Measurements from ENCODE around the gene TMEM87B. TPM values are rescaled to one million over a fixed set of nuclear protein-coding genes. Genes with fewer than 3 reads are reported as not detected.
"Not testable (repeated sequence)": the region's sequence is repeated elsewhere in the genome, so short reads cannot be mapped to it uniquely, and the experiment has no call there.

TMEM87B gene
- total RNA-seq, 1 experiment from 2014 or later: 21.8 TPM

- no TSS peak for BruUV-seq (replicated peaks)
- H3K4me3 ChIP-seq (ENCODE audit: low read depth, low read length, poor library complexity, severe bottlenecking): no peak overlapping the region
- CTCF ChIA-PET: no interaction called here
- H3K36me3 ChIP-seq (ENCODE audit: insufficient read depth, low read length, poor library complexity, severe bottlenecking): no peaks in the 10 kb centered on the region
- no peaks in the 10 kb centered on the region for H3K27me3 ChIP-seq (replicated peaks; ENCODE audit: insufficient read depth, low read depth, low read length, poor library complexity)
- POLR2A ChIA-PET (ENCODE audit: low non-redundant PET): no interaction called here
- peaks cover 6% of the 10 kb centered on the region for H3K9me3 ChIP-seq (ENCODE audit: low read depth, low read length, poor library complexity, severe bottlenecking)
- no peak for DNase-seq (ENCODE audit: low spot score)
- TF ChIP-seq EZH2 (IDR thresholded peaks at IDR 0.05; ENCODE audit: borderline replicate concordance, low read depth, low read length, poor library complexity, severe bottlenecking) (no peak), CTCF (conservative IDR thresholded peaks at IDR 0.05; ENCODE audit: low read depth, low read length) (no peak)
- H3K4me1 ChIP-seq (ENCODE audit: insufficient read depth, low read length, poor library complexity, severe bottlenecking): peaks cover 6% of the 10 kb centered on the region
- no peak overlapping the region for H3K27ac ChIP-seq (ENCODE audit: low read depth, low read length, poor library complexity, severe bottlenecking)
- intact Hi-C loops (cut with micrococcal nuclease; ENCODE audit: unreplicated experiment): no loop called here
Measured at GRCh38 chr2:112136096-112136495, 81.0 kb downstream of the TMEM87B start.

- ChIA-PET POLR2A (ENCODE audit: low non-redundant PET) (no interaction called here), CTCF (no interaction called here)
- TF ChIP-seq CTCF (conservative IDR thresholded peaks at IDR 0.05; ENCODE audit: low read depth, low read length) (no peak), EZH2 (IDR thresholded peaks at IDR 0.05; ENCODE audit: borderline replicate concordance, low read depth, low read length, poor library complexity, severe bottlenecking) (no peak)
- intact Hi-C loops (cut with micrococcal nuclease; ENCODE audit: unreplicated experiment): no loop called here
- Histone ChIP-seq H3K36me3 (ENCODE audit: insufficient read depth, low read length, poor library complexity, severe bottlenecking) (no peaks in the 10 kb centered on the region), H3K4me3 (ENCODE audit: low read depth, low read length, poor library complexity, severe bottlenecking) (peak overlapping the region; percentile 50), H3K27ac (ENCODE audit: low read depth, low read length, poor library complexity, severe bottlenecking) (no peak overlapping the region), H3K9me3 (ENCODE audit: low read depth, low read length, poor library complexity, severe bottlenecking) (peaks cover 4% of the 10 kb centered on the region), H3K4me1 (ENCODE audit: insufficient read depth, low read length, poor library complexity, severe bottlenecking) (peaks cover 6% of the 10 kb centered on the region), H3K27me3 (replicated peaks; ENCODE audit: insufficient read depth, low read depth, low read length, poor library complexity) (no peaks in the 10 kb centered on the region)
- no TSS peak for BruUV-seq (replicated peaks)
- DNase-seq (ENCODE audit: low spot score): no peak
Measured at GRCh38 chr2:112137516-112138158, 82.6 kb downstream of the TMEM87B start.

- Histone ChIP-seq H3K4me1 (ENCODE audit: insufficient read depth, low read length, poor library complexity, severe bottlenecking) (peaks cover 6% of the 10 kb centered on the region), H3K36me3 (ENCODE audit: insufficient read depth, low read length, poor library complexity, severe bottlenecking) (no peaks in the 10 kb centered on the region), H3K4me3 (ENCODE audit: low read depth, low read length, poor library complexity, severe bottlenecking) (peak within 1 kb of the TSS; percentile 50), H3K9me3 (ENCODE audit: low read depth, low read length, poor library complexity, severe bottlenecking) (no peaks in the 10 kb centered on the region), H3K27me3 (replicated peaks; ENCODE audit: insufficient read depth, low read depth, low read length, poor library complexity) (no peaks in the 10 kb centered on the region), H3K27ac (ENCODE audit: low read depth, low read length, poor library complexity, severe bottlenecking) (no peak within 1 kb of the TSS)
- ChIA-PET POLR2A (ENCODE audit: low non-redundant PET) (no interaction called here), CTCF (no interaction called here)
- no TSS peak for BruUV-seq (replicated peaks)
- peak; percentile 46 for DNase-seq (ENCODE audit: low spot score)
- TF ChIP-seq EZH2 (IDR thresholded peaks at IDR 0.05; ENCODE audit: borderline replicate concordance, low read depth, low read length, poor library complexity, severe bottlenecking): no peak
- no peak for TF ChIP-seq CTCF (conservative IDR thresholded peaks at IDR 0.05; ENCODE audit: low read depth, low read length)
- intact Hi-C loops (cut with micrococcal nuclease; ENCODE audit: unreplicated experiment): no loop called here
Measured at GRCh38 chr2:112138159-112139032, 83.3 kb downstream of the TMEM87B start, which contains the start of gene FBLN7. TSS of gene FBLN7 (plus strand) at chr2:112138385. CDS start at chr2:112138656, 271 bp downstream.

GRCh38 chr2:112139033-112139614, 84.1 kb downstream of the TMEM87B start:
- H3K9me3 ChIP-seq (ENCODE audit: low read depth, low read length, poor library complexity, severe bottlenecking); H3K36me3 ChIP-seq (ENCODE audit: insufficient read depth, low read length, poor library complexity, severe bottlenecking); DNase-seq (ENCODE audit: low spot score); POLR2A ChIA-PET (ENCODE audit: low non-redundant PET); H3K27me3 ChIP-seq (replicated peaks; ENCODE audit: insufficient read depth, low read depth, low read length, poor library complexity); CTCF ChIA-PET; H3K4me1 ChIP-seq (ENCODE audit: insufficient read depth, low read length, poor library complexity, severe bottlenecking); intact Hi-C loops (cut with micrococcal nuclease; ENCODE audit: unreplicated experiment); BruUV-seq (replicated peaks); H3K27ac ChIP-seq (ENCODE audit: low read depth, low read length, poor library complexity, severe bottlenecking): not testable (repeated sequence)
- H3K4me3 ChIP-seq (ENCODE audit: low read depth, low read length, poor library complexity, severe bottlenecking): peak overlapping the region; percentile 50

GRCh38 chr2:112139661-112140204, 84.7 kb downstream of the TMEM87B start:
- DNase-seq (ENCODE audit: low spot score); BruUV-seq (replicated peaks); H3K4me3 ChIP-seq (ENCODE audit: low read depth, low read length, poor library complexity, severe bottlenecking); H3K9me3 ChIP-seq (ENCODE audit: low read depth, low read length, poor library complexity, severe bottlenecking); H3K4me1 ChIP-seq (ENCODE audit: insufficient read depth, low read length, poor library complexity, severe bottlenecking); H3K27ac ChIP-seq (ENCODE audit: low read depth, low read length, poor library complexity, severe bottlenecking); H3K27me3 ChIP-seq (replicated peaks; ENCODE audit: insufficient read depth, low read depth, low read length, poor library complexity); POLR2A ChIA-PET (ENCODE audit: low non-redundant PET); intact Hi-C loops (cut with micrococcal nuclease; ENCODE audit: unreplicated experiment); H3K36me3 ChIP-seq (ENCODE audit: insufficient read depth, low read length, poor library complexity, severe bottlenecking); CTCF ChIA-PET: not testable (repeated sequence)

All from A673 (cell line).